Hematopoietic multipotent progenitor cell treated with erythropoietin and hydrocortisone succinate and interleukin-3 and kit ligand, for 4 days (in vitro differentiated cells): Measurements from ENCODE around the gene UBL3.

Experiments
- DNase-seq: peaks from one replicate; pipeline ENCODE4 v3.0.0-alpha.2; 2015

The UBL3 gene

GRCh38 chr13:29805994-29806979 lies 44.1 kb downstream of the UBL3 start:
- no peak for DNase-seq

- DNase-seq: no peak
Measured at GRCh38 chr13:29803221-29803620, 47.2 kb downstream of the UBL3 start.

GRCh38 chr13:29802621-29803020 lies 47.8 kb downstream of the UBL3 start:
- no peak for DNase-seq

GRCh38 chr13:29801737-29802305 lies 48.6 kb downstream of the UBL3 start:
- DNase-seq: peak; percentile 48

- no peak for DNase-seq
Measured at GRCh38 chr13:29801102-29801501, 49.3 kb downstream of the UBL3 start.

GRCh38 chr13:29800687-29801086 lies 49.7 kb downstream of the UBL3 start:
- DNase-seq: no peak

- DNase-seq: no peak
Measured at GRCh38 chr13:29799041-29799440, 51.4 kb downstream of the UBL3 start.

GRCh38 chr13:29791997-29792780 lies 58.2 kb downstream of the UBL3 start:
- no peak for DNase-seq

- no peak for DNase-seq
Measured at GRCh38 chr13:29791508-29791907, 58.9 kb downstream of the UBL3 start.

GRCh38 chr13:29786698-29787097 lies 63.7 kb downstream of the UBL3 start:
- DNase-seq: no peak

GRCh38 chr13:29785978-29786377 lies 64.4 kb downstream of the UBL3 start:
- DNase-seq: no peak

- no peak for DNase-seq
Measured at GRCh38 chr13:29782798-29783197, 67.6 kb downstream of the UBL3 start.

- no peak for DNase-seq
Measured at GRCh38 chr13:29774830-29775229, 75.6 kb downstream of the UBL3 start.

GRCh38 chr13:29771247-29771646 lies 79.2 kb downstream of the UBL3 start:
- peak; percentile 70 for DNase-seq

- no peak for DNase-seq
Measured at GRCh38 chr13:29767006-29767405, 83.4 kb downstream of the UBL3 start.

- DNase-seq: peak; percentile 81
Measured at GRCh38 chr13:29763436-29764180, 86.8 kb downstream of the UBL3 start.

- no peak for DNase-seq
Measured at GRCh38 chr13:29761815-29762214, 88.6 kb downstream of the UBL3 start.

GRCh38 chr13:29761160-29761559 lies 89.3 kb downstream of the UBL3 start:
- DNase-seq: no peak

GRCh38 chr13:29760544-29760943 lies 89.9 kb downstream of the UBL3 start:
- no peak for DNase-seq

GRCh38 chr13:29758531-29759114 lies 91.8 kb downstream of the UBL3 start:
- DNase-seq: peak; percentile 83

GRCh38 chr13:29756506-29756905 lies 93.9 kb downstream of the UBL3 start:
- DNase-seq: no peak

GRCh38 chr13:29754473-29754806 lies 96.0 kb downstream of the UBL3 start:
- peak; percentile 49 for DNase-seq
